ENCODE measurements around the gene SDF4. TPM values are rescaled to one million over a fixed set of nuclear protein-coding genes. Genes with fewer than 3 reads are reported as not detected.

SDF4 gene
- total RNA-seq, 2 donors from 2014 or later, result 85.9 to 95.6 TPM

GRCh38 chr1:1228187-1228586 lies 3.6 kb downstream of the SDF4 start:
- H3K4me1 ChIP-seq (ENCODE audit: control insufficient read depth, insufficient read depth, low read length), result no peaks in the 10 kb centered on the region
- WGBS, 2 experiments (ENCODE audit: insufficient coverage in 1 of 2, insufficient read length in 1 of 2), result 95 to 96% methylated on average over 22 to 30 of the region's 30 CpGs
- no peak overlapping the region for H3K27ac ChIP-seq (ENCODE audit: low read depth, low read length)
- Mint-ChIP-seq H3K36me3 (ENCODE audit: low read depth) (peaks cover 40% of the 10 kb centered on the region), H3K9me3 (no peaks in the 10 kb centered on the region), H3K27ac (no peak overlapping the region), H3K4me3 (no peak overlapping the region), H3K27me3 (ENCODE audit: insufficient read depth) (no peaks in the 10 kb centered on the region), H3K4me1 (no peaks in the 10 kb centered on the region)
- H3K27me3 ChIP-seq (ENCODE audit: control insufficient read depth, insufficient read depth, low read length, poor library complexity, severe bottlenecking), result no peaks in the 10 kb centered on the region
- no peak for DNase-seq
- no peak overlapping the region for H3K9ac ChIP-seq (ENCODE audit: extremely low read depth, low read length, poor library complexity, severe bottlenecking)
- peaks cover 23% of the 10 kb centered on the region for H3K36me3 ChIP-seq (ENCODE audit: control insufficient read depth, insufficient read depth, low read length)
- H3K4me3 ChIP-seq (ENCODE audit: low read length), result no peak overlapping the region
- H3K9me3 ChIP-seq (ENCODE audit: control insufficient read depth, low read length), result no peaks in the 10 kb centered on the region
- TF ChIP-seq CTCF (conservative IDR thresholded peaks at IDR 0.05), result no peak

DNA sequence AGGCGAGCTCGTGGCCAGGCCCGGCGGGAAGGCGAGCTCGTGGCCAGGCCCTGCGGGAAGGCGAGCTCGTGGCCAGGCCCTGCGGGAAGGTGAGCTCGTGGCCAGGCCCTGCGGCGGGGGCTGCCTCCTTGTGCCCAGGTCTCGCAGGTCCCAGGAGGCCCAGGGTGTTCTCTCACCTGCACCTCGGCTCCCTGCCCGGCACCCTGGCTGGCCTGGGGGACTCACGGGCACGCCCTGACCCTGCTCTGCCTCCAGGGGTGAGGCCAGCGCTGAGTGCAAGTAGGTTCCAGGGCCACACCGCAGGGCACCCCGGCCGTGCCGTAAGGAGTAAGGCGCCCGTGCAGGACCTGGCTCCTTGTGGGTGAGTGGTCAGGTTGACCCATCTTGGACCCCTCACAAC lies 4.4 kb downstream of the SDF4 start:
- Mint-ChIP-seq H3K4me1 (no peaks in the 10 kb centered on the region), H3K9me3 (no peaks in the 10 kb centered on the region), H3K4me3 (no peak overlapping the region), H3K27me3 (ENCODE audit: insufficient read depth) (no peaks in the 10 kb centered on the region), H3K27ac (no peak overlapping the region), H3K36me3 (ENCODE audit: low read depth) (peaks cover 46% of the 10 kb centered on the region)
- Histone ChIP-seq H3K9ac (ENCODE audit: extremely low read depth, low read length, poor library complexity, severe bottlenecking) (no peak overlapping the region), H3K27me3 (ENCODE audit: control insufficient read depth, insufficient read depth, low read length, poor library complexity, severe bottlenecking) (no peaks in the 10 kb centered on the region), H3K4me1 (ENCODE audit: control insufficient read depth, insufficient read depth, low read length) (no peaks in the 10 kb centered on the region), H3K36me3 (ENCODE audit: control insufficient read depth, insufficient read depth, low read length) (peaks cover 29% of the 10 kb centered on the region), H3K27ac (ENCODE audit: low read depth, low read length) (no peak overlapping the region), H3K9me3 (ENCODE audit: control insufficient read depth, low read length) (no peaks in the 10 kb centered on the region), H3K4me3 (ENCODE audit: low read length) (no peak overlapping the region)
- DNase-seq, result no peak
- no peak for TF ChIP-seq CTCF (conservative IDR thresholded peaks at IDR 0.05)
- 93 to 96% methylated on average over 10 to 25 of the region's 25 CpGs for WGBS, 2 experiments (ENCODE audit: insufficient coverage in 1 of 2, insufficient read length in 1 of 2)

- no peak overlapping the region for H3K27ac ChIP-seq (ENCODE audit: low read depth, low read length)
Measured at GRCh38 chr1:1226566-1227362, 5.0 kb downstream of the SDF4 start.

More at GRCh38 chr1:1226566-1227362, 5.0 kb downstream of the SDF4 start:
- H3K4me3 Mint-ChIP-seq, result no peak overlapping the region
- H3K4me3 ChIP-seq (ENCODE audit: low read length), result no peak overlapping the region
- H3K36me3 Mint-ChIP-seq (ENCODE audit: low read depth), result peaks cover 48% of the 10 kb centered on the region
- peaks cover 32% of the 10 kb centered on the region for H3K36me3 ChIP-seq (ENCODE audit: control insufficient read depth, insufficient read depth, low read length)
- no peak overlapping the region for H3K9ac ChIP-seq (ENCODE audit: extremely low read depth, low read length, poor library complexity, severe bottlenecking)
- 94 to 98% methylated on average over 16 to 44 of the region's 44 CpGs for WGBS, 2 experiments (ENCODE audit: insufficient coverage in 1 of 2, insufficient read length in 1 of 2)
- no peak for TF ChIP-seq CTCF (conservative IDR thresholded peaks at IDR 0.05)
- H3K9me3 Mint-ChIP-seq, result no peaks in the 10 kb centered on the region
- H3K27ac Mint-ChIP-seq, result no peak overlapping the region
- H3K27me3 Mint-ChIP-seq (ENCODE audit: insufficient read depth), result no peaks in the 10 kb centered on the region
- H3K4me1 Mint-ChIP-seq, result no peaks in the 10 kb centered on the region
- H3K4me1 ChIP-seq (ENCODE audit: control insufficient read depth, insufficient read depth, low read length), result no peaks in the 10 kb centered on the region
- no peaks in the 10 kb centered on the region for H3K27me3 ChIP-seq (ENCODE audit: control insufficient read depth, insufficient read depth, low read length, poor library complexity, severe bottlenecking)
- H3K9me3 ChIP-seq (ENCODE audit: control insufficient read depth, low read length), result no peaks in the 10 kb centered on the region
- no peak for DNase-seq

Measured in endodermal cell (in vitro differentiated cells).